Thyroid gland (tissue), 4 donors: ENCODE measurements around the gene KRTAP20-2.

ENCODE experiments used
- POLR2A ChIP-seq, 2 donors: fragments of 450-650 bp; IDR thresholded peaks; one replicate each; pipeline ENCODE4 v1.6.1; 2017; ENCODE audit warnings: antibody characterized with exemption in 2 of 2, mild to moderate bottlenecking in 2 of 2, moderate library complexity in 1 of 2
- TF ChIP-seq, protein P1 (sequence below), 6 experiments: fragments of 200-600 bp in 3 of 6; fragments of 450-650 bp in 3 of 6; sonication (generic) in 3 of 6; IDR thresholded peaks; one replicate each; pipeline ENCODE4 v1.5.1; 2016 to 2019; ENCODE audit warnings: antibody characterized with exemption in 6 of 6, mild to moderate bottlenecking in 2 of 6, inconsistent platforms in 1 of 6, moderate library complexity in 1 of 6

DNA sequence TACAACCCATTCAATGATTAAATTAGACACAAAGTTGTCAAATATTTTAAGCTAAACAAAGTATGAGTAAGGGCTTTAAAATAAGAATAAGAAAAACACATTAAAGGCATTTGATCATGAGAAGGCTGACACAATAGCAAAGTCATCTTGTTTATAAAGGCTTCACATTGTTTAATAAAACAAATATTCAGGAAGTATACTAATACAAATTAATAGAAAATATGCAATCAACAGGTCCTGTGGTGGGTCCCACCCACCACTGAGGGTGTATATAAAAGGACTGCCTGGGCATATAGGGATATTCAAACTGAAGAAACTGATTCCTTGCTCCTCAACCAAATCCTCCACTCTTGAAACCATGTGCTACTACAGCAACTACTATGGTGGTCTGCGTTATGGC lies at the start of gene KRTAP20-2:
- TF ChIP-seq, protein P1, sequence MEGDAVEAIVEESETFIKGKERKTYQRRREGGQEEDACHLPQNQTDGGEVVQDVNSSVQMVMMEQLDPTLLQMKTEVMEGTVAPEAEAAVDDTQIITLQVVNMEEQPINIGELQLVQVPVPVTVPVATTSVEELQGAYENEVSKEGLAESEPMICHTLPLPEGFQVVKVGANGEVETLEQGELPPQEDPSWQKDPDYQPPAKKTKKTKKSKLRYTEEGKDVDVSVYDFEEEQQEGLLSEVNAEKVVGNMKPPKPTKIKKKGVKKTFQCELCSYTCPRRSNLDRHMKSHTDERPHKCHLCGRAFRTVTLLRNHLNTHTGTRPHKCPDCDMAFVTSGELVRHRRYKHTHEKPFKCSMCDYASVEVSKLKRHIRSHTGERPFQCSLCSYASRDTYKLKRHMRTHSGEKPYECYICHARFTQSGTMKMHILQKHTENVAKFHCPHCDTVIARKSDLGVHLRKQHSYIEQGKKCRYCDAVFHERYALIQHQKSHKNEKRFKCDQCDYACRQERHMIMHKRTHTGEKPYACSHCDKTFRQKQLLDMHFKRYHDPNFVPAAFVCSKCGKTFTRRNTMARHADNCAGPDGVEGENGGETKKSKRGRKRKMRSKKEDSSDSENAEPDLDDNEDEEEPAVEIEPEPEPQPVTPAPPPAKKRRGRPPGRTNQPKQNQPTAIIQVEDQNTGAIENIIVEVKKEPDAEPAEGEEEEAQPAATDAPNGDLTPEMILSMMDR (IDR thresholded peaks at IDR 0.05) = no peak
- no peak for TF ChIP-seq POLR2A (IDR thresholded peaks at IDR 0.05)
